Caki2 (cell line): ENCODE results near the gene SPSB1. TPM values are rescaled to one million over a fixed set of nuclear protein-coding genes. Genes with fewer than 3 reads are reported as not detected.

Experiments used
- DNase-seq: peaks from one replicate; pipeline ENCODE4 v3.0.0-alpha.2; 2015; ENCODE audit warnings: low read depth
- in situ Hi-C: cut with HindIII; loops from 2 replicates; pipeline ENCODE4 v1.10.0; 2016; ENCODE audit warnings: low sequenced_read_pairs, low pct_unique_long_range_greater_than_20kb, mixed read lengths
- total RNA-seq: library from RNA; depleted of rRNA; stranded (reverse); fragments of >200 nt; shearing (Covaris generic); gene quantifications from 2 replicates; pipeline ENCODE4 v1.2.3, GENCODE V29; 2014; ENCODE audit warnings: low replicate concordance

SPSB1 gene
- total RNA-seq, 1 experiment from 2014 or later, result 32.9 TPM

GRCh38 chr1:9273177-9273576 is 19.5 kb upstream of the SPSB1 start:
- in situ Hi-C loops, result no loop called here
- DNase-seq, result no peak

DNA sequence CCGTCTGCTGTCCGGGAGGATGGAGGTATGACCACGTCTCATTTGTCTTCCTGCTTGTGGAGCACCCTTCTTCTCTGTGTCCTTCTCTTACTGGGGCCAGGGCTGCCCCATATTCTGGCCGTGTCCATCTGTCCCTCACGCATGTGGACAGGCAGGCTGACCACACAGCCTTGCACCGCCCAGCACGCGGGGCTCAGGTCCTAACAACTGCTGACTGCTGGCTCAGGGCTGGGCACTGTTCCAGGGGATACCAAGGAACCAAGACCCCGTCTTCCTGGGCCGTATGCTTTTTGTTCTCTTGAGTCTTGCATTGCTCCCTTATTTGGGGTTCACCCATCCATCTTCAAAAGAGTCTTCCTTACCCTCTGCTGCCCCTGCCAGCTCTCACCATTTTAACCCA is 17.5 kb upstream of the SPSB1 start:
- DNase-seq, result no peak
- in situ Hi-C loops, result no loop called here

- in situ Hi-C loops, result no loop called here
- DNase-seq, result peak; percentile 80
These were observed 17.1 kb upstream of the SPSB1 start for GRCh38 chr1:9275567-9276034.

DNA sequence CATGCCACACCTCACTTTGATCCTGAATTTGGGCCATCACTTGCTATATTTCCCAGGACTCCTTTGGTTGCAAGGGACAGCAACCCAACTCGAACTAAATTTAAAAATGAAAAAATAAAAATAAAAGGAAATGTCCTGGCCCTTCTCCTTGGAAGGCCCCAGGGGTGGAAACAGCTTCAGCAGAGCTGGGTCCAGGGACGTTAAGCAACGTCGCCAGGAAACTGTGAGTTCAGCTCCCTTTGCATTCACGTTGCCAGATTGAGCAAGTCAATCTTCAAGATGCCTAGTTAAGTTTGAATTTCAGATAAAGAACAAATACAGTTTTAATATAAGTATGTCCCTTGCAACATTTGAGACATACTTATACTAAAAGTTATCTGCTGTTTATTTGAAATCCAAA is 14.6 kb upstream of the SPSB1 start:
- in situ Hi-C loops, result no loop called here

DNA sequence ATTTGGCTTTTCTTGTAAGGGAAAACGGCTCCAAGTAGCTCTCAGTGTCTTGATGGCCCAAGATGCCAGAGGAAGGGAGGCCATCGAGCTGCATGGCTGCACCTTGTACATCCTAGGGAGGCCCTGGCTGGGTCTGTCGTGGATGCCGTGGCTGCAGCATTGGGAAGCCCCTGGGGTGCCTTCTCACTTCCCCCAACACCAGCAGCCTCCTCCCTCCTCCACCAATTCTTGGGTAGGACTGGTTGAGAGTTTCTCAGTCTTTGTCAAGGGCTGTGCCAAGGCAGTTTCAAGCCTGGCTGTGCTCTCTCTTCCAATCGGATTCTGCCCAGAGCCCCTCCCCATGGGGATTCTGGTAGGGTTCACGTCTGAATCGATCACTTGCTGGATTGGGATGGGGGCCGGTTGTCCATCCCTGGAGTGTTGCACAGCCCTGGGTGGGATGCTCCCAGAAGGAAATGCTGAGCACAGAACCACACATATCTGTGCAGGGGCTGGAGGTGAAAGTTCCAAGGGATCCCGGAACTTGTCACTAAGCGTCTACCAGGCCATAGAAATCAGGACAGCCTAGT is 14.0 kb upstream of the SPSB1 start:
- no peak for DNase-seq
- in situ Hi-C loops, result no loop called here

More for the DNA sequence above, 14.6 kb upstream of the SPSB1 start:
- no peak for DNase-seq

- in situ Hi-C loops, result no loop called here
- no peak for DNase-seq
These were observed 13.4 kb upstream of the SPSB1 start for GRCh38 chr1:9279172-9279840.

GRCh38 chr1:9280015-9280860 is 12.5 kb upstream of the SPSB1 start:
- in situ Hi-C loops, result no loop called here

DNA sequence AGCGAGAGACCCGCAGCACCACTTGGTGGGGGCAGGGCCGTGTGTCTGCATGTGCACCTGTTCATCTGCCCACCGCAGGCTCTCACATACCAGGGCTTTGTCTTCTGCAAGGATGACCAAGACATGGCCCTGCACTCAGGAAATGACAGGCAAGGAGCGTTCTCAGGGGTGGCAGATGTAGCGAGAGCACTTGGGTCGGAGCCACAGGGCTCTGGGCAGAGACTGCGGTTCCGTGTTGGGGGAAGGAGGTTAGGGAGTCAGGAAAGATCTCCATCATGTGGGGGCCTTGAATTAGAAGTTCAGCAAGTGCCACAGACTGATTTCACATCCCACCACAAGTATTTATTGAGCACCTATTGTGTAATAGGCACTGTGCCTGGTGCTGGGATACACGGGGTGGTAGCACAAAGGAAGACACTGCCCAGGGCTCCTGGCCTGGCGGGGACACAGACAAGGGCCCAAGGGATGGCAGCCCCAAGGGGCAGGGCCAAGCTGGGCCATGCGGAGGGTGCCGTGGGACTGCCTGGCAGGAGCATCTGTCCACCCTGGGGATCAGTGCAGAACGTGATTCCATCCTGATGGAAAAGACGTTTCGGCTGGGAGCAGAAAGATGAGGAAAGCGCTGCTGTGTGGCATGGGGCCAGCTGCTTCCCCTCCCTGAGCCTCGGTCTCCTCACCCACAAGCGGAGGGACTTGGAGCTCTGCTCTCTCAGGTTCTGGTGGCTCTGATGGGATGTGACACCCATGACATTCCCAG is 11.4 kb upstream of the SPSB1 start:
- in situ Hi-C loops, result no loop called here
- DNase-seq, result no peak

More at GRCh38 chr1:9280015-9280860, 12.5 kb upstream of the SPSB1 start:
- DNase-seq, result peak; percentile 68

DNA sequence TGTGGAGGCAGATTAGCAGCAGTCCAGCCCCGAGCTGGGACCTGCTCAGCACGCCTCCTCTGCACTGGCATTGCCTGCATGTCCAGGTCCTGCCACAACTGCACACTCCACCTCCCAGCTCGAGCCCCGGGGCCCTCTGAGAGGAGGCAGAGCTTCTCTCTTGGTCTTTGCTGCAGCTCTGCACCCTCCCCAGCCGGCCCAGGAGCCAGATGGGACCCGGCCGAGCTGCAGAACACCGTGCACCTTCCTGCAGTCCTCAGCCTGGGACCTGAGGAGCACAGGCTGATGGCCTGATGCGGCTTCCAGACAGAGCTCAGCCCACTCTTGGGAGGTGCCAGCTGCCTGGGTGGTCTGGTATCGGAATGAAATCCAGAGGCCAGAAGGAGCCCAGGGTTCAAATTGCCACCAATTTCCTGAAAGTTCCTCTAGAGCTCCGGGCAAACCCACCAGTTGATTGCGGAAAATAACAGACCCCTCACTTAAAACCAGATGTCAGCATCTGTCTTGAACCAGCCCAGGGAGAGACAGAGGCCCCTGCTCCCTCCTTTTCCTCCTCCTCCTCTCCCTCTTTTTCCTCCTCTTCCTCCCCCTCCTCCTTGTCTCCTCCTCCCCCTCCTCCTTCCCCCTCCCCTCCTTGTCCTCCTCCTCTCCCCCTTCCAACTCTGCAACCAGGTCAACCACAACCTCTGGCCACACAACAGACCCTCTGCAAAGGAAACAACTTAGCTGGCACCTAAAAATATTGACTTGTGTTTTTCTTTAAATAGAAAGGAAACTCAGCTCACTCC is 10.6 kb upstream of the SPSB1 start:
- no peak for DNase-seq
- in situ Hi-C loops, result no loop called here

DNA sequence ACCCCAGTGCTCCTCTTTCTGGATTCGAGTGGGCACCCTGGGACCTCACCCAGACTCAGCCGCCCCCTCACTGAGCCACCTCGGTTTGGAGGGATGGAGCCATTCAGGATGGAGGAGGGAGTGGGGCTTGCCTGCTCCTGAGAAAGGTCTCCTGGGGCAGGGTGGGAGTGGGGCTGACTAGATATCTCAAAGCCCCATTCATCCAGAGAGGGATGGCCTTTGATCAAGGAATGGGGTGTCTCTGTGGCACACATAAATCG is 10.1 kb upstream of the SPSB1 start:
- no peak for DNase-seq
- in situ Hi-C loops, result no loop called here

DNA sequence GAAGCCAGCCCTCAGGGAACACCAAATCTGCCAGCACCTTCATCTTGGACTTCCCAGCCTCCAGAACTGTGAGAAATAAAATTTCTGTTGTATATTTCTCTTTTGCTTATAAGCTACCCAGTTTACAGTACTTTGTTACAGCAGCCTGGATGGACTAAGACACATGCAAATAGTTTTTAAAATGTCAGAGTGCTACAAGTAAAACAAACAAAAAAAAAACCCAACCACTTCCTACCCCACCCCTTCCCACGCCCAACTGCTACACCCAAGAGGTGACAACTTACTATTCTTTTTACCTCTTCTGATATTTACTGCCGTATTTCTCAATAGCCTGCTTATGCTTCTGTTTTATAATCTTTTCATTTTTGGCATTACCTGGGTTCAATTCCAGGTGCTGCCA is 8.6 kb upstream of the SPSB1 start:
- no peak for DNase-seq
- in situ Hi-C loops, result no loop called here

DNA sequence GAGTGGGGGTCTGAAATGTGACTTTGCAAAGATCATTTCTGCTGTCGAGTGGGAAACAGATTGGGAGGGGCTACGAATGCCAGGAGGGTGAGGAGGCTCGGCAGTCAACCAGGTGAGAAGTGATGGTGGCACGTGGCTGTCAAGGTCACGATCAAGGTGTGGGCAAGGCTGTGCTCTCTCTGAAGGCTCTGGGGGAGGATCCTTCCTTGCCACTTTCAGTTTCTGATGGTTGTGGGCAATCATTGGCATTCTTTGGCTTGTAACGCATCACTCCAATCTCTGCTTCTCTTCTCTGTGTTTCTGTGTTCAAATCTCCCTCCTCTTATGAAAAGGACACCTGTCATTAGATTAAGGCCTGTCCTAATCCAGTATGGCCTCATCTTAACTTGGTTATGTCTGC is 6.1 kb upstream of the SPSB1 start:
- no peak for DNase-seq
- in situ Hi-C loops, result no loop called here

DNA sequence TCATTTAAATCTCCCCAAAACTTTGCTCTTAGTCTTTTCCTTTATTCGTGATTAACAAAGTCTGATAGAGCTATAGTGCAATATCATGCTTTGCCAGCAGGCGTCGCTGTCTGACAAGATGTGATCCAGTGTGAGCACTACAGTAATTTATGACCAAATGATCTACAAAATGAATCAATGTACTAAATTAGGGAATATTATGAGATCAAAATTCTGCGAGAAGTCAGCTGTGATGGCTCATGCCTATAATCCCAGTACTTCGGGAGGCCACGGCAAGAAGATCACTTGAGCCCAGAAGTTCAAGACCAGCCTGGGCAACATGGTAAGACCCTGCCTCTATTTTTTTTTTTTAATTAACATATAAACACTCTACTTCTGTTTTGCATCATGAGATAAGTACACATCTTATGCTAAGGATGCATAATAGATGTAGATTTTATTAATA is 3.6 kb upstream of the SPSB1 start:
- in situ Hi-C loops, result no loop called here
- DNase-seq, result peak; percentile 58

- in situ Hi-C loops, result no loop called here
- peak; percentile 22 for DNase-seq
These were observed 2.8 kb upstream of the SPSB1 start for GRCh38 chr1:9289711-9290485.

- in situ Hi-C loops, result no loop called here
These were observed 757 bp upstream of the SPSB1 start for GRCh38 chr1:9291914-9292360.

DNA sequence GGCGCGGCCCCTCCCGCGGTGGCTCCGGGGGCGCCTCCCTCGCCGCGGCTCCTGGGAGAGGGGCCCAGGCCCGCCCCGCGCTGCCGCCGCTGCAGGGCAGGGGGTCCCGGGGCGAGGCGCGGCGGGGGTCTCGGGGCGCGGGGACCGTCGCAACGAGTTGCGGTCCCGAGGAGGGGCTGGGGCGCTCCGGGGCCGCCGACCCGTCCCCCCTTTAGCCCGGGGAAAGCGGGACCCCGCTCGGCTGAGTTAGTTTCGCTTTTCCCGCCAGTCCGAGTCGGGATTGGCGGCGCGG is 493 bp downstream of the SPSB1 start:
- in situ Hi-C loops, result no loop called here
- no peak for DNase-seq

More at GRCh38 chr1:9291914-9292360, 757 bp upstream of the SPSB1 start:
- DNase-seq, result peak; percentile 32

DNA sequence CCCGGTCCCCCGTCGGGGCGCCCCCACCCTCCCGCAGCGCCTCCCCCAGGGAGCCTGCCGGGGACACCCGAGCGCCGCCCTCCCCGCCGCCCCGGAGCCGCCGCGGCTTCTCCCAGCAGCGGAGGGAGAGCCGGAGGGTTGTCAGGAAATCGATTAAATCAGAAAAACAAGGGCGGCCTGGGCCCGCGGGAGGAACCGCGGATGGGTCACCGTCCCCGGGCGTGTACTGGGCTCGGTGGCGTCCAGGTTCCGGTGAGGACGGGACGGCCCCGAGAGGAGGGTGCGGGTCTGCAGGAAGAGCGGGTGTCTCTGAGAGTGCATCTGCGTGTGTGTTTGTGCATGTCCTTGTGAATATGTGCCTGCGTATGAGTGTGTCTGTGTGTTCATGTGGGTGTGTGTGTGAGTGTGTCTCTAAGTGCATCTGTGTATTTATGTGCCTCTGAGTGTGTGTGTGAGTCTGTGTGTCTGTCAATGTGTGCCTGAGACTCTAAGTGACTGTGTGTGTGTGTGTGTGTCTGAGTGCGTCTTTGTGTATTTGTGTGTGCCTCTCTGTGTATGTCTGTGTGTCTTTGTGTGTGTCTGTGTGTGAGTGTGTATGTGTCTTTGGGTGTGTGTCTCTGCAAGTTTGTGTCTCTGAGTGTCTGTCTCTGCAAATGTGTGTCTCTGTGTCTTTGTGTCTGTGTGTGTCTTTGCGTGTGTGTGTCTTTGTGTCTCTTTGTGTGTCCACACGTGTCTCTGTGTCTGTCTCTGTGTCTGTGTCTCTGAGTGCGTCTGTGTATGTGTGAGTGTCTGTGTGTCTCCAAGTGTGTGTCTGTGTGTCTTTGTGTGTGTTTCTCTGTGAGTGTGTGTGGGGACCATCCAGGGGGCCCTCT is 1.1 kb downstream of the SPSB1 start:
- in situ Hi-C loops, result no loop called here
- peak; percentile 48 for DNase-seq
